Upper lobe of left lung (tissue), 4 donors: Measurements from ENCODE around the gene SCARB1.

Experiments
- EP300 ChIP-seq, 4 donors: sonication (generic); formaldehyde crosslinking; IDR thresholded peaks; one replicate each; pipeline ENCODE4 v1.5.1; 2017; ENCODE audit warnings: antibody characterized with exemption in 4 of 4, control low read depth in 2 of 4
- POLR2A ChIP-seq, 4 donors: fragments of 450-650 bp; IDR thresholded peaks; one replicate each; pipeline ENCODE4 v1.5.1; 2016 to 2017; ENCODE audit warnings: antibody characterized with exemption in 4 of 4, mild to moderate bottlenecking in 2 of 4
- POLR2AphosphoS5 ChIP-seq, 2 donors: sonication (generic); formaldehyde crosslinking; IDR thresholded peaks; one replicate each; pipeline ENCODE4 v1.5.1; 2017; ENCODE audit warnings: antibody characterized with exemption in 2 of 2
- TF ChIP-seq, protein P1 (sequence below), 6 experiments: fragments of 450-650 bp in 4 of 6; fragments of 200-600 bp in 2 of 6; sonication (generic) in 2 of 6; IDR thresholded peaks; one replicate each; pipeline ENCODE4 v1.5.1; 2016 to 2019; ENCODE audit warnings: antibody characterized with exemption in 6 of 6

DNA sequence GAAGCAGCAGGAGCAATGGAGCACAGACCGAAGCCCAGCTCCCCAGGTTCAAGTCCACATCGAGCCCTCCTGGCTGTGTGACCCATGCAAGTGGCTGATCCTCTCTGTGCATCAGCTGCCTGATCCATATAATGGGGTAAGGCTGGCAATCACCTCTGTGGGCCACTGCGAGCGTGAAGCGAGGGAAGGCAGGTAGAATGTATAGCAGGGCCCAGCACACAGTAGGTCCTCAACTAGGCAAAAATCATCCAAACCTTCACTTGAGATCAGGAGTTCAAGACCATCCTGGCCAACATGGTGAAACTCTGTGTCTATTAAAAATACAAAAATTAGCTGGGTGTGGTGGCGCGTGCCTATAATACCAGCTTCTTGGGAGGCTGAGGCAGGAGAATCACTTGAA, 102.6 kb downstream of the SCARB1 start:
- TF ChIP-seq, protein P1, sequence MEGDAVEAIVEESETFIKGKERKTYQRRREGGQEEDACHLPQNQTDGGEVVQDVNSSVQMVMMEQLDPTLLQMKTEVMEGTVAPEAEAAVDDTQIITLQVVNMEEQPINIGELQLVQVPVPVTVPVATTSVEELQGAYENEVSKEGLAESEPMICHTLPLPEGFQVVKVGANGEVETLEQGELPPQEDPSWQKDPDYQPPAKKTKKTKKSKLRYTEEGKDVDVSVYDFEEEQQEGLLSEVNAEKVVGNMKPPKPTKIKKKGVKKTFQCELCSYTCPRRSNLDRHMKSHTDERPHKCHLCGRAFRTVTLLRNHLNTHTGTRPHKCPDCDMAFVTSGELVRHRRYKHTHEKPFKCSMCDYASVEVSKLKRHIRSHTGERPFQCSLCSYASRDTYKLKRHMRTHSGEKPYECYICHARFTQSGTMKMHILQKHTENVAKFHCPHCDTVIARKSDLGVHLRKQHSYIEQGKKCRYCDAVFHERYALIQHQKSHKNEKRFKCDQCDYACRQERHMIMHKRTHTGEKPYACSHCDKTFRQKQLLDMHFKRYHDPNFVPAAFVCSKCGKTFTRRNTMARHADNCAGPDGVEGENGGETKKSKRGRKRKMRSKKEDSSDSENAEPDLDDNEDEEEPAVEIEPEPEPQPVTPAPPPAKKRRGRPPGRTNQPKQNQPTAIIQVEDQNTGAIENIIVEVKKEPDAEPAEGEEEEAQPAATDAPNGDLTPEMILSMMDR (IDR thresholded peaks at IDR 0.05): no peak
- TF ChIP-seq EP300 (IDR thresholded peaks at IDR 0.05) (no peak), POLR2A (IDR thresholded peaks at IDR 0.05) (no peak), POLR2AphosphoS5 (IDR thresholded peaks at IDR 0.05) (no peak)
